Measurements from ENCODE around the gene LRRN2. TPM values are rescaled to one million over a fixed set of nuclear protein-coding genes. Genes with fewer than 3 reads are reported as not detected.

Gene LRRN2
- total RNA-seq, 1 experiment from 2014 or later: 5.3 TPM

DNA sequence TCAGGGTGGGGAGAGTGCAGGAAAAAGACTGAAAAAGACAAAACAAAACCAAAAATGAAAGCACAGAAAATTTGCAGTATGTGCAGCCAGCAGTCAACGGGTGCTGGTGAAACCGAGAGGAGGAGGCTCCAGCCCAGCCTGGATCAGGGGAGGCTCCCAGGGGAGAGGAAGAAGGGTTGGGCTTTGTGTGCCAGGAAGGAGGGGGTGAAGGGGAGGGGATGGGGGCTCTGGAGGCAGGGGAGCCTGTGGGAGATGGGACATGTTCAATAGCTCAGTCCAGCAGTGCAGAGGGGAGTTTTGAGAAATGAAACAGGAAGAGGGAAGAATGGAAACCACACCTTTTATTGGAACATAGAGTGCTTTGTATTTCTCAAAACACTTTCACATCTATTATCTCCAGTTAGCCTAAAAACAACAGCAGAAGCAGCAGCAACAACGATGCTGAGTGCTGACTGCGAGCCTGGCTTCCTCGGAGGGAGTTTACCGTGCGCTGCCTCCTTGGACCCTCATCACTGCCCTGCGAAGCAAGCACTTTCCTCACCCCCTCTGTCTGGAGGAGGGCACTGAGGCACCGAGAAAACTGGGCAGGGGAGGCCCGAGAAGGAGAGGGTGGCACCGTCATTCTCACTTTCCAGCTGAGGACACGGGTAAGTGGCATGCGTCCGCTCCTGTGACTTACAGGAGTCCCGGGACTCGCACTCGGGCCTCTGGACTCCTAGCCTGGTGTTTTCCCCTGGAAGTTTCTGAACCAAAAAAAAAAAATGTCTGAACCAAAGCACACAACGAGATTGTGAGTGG, 106.5 kb downstream of the LRRN2 start (continued):
- TF ChIP-seq SMAD4 (CRISPR knock-in tag; IDR thresholded peaks at IDR 0.05): no peak
- TF ChIP-seq, protein P1, sequence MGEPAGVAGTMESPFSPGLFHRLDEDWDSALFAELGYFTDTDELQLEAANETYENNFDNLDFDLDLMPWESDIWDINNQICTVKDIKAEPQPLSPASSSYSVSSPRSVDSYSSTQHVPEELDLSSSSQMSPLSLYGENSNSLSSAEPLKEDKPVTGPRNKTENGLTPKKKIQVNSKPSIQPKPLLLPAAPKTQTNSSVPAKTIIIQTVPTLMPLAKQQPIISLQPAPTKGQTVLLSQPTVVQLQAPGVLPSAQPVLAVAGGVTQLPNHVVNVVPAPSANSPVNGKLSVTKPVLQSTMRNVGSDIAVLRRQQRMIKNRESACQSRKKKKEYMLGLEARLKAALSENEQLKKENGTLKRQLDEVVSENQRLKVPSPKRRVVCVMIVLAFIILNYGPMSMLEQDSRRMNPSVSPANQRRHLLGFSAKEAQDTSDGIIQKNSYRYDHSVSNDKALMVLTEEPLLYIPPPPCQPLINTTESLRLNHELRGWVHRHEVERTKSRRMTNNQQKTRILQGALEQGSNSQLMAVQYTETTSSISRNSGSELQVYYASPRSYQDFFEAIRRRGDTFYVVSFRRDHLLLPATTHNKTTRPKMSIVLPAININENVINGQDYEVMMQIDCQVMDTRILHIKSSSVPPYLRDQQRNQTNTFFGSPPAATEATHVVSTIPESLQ (CRISPR knock-in tag; IDR thresholded peaks at IDR 0.05): no peak
- no peak for TF ChIP-seq ZNF423 (CRISPR knock-in tag; IDR thresholded peaks at IDR 0.05)

DNA sequence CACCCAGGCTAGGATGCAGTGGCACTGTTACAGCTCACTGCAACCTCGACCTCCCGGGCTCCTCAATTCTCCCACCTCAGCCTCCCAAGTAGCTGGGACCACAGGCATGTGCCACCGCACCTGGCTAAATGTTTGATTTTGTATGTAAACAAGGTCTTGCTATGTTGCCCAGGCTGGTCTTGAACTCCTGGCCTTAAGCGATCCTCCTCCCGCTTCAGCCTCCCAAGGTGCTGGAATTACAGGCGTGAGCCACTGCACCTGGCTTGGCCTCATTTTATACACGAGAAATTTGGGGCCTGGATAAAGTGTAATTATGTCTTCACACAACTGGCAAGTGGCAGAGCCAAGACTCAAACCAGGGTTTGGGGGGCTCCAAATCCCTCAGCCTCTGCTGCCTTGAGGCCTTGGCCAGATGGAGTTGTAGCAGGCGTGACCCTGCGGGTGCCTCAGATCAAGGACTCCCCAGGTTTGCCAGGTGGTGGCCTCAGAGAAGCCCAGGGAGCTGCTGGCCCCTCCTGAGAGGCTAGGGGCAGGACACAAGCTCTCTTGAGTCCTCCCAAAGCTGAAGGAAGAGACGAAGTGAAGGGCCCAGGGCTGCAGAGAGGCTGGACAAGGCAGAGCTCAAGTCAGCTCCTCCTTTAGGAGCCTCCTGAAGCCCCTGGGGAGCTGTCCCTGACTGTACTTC, 107.6 kb downstream of the LRRN2 start:
- H3K27ac Mint-ChIP-seq: no peak overlapping the region
- no peak for ATAC-seq
- peaks cover 27% of the 10 kb centered on the region for H3K27me3 Mint-ChIP-seq (ENCODE audit: low read depth)
- TF ChIP-seq ZNF121 (CRISPR knock-in tag; IDR thresholded peaks at IDR 0.05) (peak; percentile 94), ESRRA (CRISPR knock-in tag; IDR thresholded peaks at IDR 0.05; ENCODE audit: borderline replicate concordance) (no peak), TCF7 (CRISPR knock-in tag; IDR thresholded peaks at IDR 0.05; ENCODE audit: low read depth) (no peak)
- CTCF ChIA-PET: interaction anchor here (0.6 to 2.8 kb wide), 7 partner anchors 11 to 229 kb away, joined by 3 to 18 read pairs (median 4); no protein-coding TSS in a partner anchor
- H3K36me3 Mint-ChIP-seq: no peaks in the 10 kb centered on the region
- POLR2A ChIA-PET: no interaction called here
- H3K4me1 Mint-ChIP-seq: peaks cover 71% of the 10 kb centered on the region
- DNase-seq (ENCODE audit: low spot score): no peak
- no peak overlapping the region for H3K4me3 Mint-ChIP-seq
- no peaks in the 10 kb centered on the region for H3K9me3 Mint-ChIP-seq

DNA sequence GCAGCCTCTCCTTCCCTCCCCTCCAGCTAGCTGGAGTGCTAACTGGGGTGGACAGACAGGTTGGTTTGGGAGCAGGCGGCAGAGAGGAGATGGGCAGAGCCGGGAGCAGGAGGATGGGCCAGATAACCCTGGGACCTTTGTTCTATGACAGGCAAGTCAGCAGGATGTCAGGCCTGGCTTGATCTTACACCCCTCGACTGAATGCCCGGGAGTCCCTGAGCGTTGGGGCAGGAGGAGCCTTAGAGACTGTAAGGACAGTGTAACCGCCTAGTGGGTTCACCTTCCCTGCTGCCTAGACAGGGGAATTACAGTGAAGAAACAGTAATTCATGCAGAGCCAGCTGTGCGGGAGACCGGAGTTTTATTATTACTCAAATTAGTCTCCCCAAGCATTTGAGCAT, 109.1 kb downstream of the LRRN2 start:
- peak; percentile 43 for DNase-seq (ENCODE audit: low spot score)
- no peak overlapping the region for H3K4me3 Mint-ChIP-seq

DNA sequence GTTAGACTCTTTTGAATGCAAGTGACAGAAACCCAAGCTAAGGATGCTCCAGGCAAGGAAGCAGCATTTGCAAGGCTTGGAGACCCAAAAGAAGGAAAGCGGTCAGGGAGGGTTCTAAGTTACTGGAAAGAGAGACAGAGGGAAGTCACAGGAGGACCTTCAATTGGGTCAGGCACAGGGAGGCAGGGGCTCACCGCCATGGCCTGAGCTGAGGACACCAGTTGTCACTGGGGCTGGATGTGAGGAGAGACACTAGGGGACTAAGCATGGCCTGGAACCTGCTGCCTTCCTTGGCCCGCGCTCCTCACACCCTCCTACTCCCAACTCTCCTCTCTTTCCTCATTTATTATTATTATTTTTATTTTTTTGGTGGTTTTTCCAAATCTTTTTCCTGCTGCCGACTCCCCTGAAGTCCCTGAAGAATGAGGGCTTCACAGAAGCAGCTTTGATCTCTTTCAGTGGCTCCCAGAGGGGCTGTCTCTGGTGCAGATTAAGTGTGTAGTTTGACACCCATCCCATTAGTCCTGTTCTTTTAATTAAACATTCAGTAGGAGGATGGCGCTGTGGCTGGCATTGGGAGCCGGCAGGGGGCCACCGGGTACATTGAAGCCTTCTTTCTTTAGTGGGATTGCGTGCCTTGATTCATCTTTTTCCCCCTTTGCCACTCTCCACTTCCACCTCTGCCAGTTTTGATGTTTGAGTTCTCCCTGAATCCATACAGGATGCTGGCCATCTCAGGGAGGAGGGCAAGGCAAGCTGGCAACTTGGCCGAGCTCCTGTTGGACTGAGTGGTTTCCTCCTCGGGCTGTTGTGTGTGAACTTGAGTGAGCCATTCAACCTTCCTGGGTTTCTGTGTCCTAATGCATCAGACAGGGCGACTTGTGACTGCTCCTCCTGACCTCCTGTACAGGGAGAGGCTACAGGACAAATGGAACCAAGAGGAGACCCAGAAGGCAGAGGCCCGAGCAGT, 110.0 kb downstream of the LRRN2 start:
- POLR2A ChIA-PET: interaction anchor here (2.0 kb wide), 1 partner anchor 59 kb away, joined by 4 read pairs; the partner anchor contains the start of gene MDM4
- peaks cover 27% of the 10 kb centered on the region for H3K27me3 Mint-ChIP-seq (ENCODE audit: low read depth)
- no peak overlapping the region for H3K4me3 Mint-ChIP-seq
- 0 out of 2 replicates have a peak, but pooled peaks cover 1% of the 10 kb centered on the region for H3K9me3 Mint-ChIP-seq
- H3K27ac Mint-ChIP-seq: no peak overlapping the region
- H3K36me3 Mint-ChIP-seq: peaks cover 4% of the 10 kb centered on the region
- no peak for DNase-seq (ENCODE audit: low spot score)
- CTCF ChIA-PET: interaction anchor here (0.8 to 3.6 kb wide), 16 partner anchors 9 to 232 kb away, joined by 3 to 32 read pairs (median 4); partner anchors contain the start of gene MDM4
- H3K4me1 Mint-ChIP-seq: peaks cover 89% of the 10 kb centered on the region
- no peak for ATAC-seq
- TF ChIP-seq FOXK1 (CRISPR knock-in tag; IDR thresholded peaks at IDR 0.05) (no peak), FOXP1 (CRISPR knock-in tag; IDR thresholded peaks at IDR 0.05; ENCODE audit: borderline replicate concordance) (no peak), ZNF423 (CRISPR knock-in tag; IDR thresholded peaks at IDR 0.05) (no peak), JUN (CRISPR knock-in tag; IDR thresholded peaks at IDR 0.05) (no peak), SMAD3 (CRISPR knock-in tag; IDR thresholded peaks at IDR 0.05; ENCODE audit: borderline replicate concordance) (no peak), NFE2L1 (CRISPR knock-in tag; IDR thresholded peaks at IDR 0.05) (no peak)
- TF ChIP-seq, protein P2, sequence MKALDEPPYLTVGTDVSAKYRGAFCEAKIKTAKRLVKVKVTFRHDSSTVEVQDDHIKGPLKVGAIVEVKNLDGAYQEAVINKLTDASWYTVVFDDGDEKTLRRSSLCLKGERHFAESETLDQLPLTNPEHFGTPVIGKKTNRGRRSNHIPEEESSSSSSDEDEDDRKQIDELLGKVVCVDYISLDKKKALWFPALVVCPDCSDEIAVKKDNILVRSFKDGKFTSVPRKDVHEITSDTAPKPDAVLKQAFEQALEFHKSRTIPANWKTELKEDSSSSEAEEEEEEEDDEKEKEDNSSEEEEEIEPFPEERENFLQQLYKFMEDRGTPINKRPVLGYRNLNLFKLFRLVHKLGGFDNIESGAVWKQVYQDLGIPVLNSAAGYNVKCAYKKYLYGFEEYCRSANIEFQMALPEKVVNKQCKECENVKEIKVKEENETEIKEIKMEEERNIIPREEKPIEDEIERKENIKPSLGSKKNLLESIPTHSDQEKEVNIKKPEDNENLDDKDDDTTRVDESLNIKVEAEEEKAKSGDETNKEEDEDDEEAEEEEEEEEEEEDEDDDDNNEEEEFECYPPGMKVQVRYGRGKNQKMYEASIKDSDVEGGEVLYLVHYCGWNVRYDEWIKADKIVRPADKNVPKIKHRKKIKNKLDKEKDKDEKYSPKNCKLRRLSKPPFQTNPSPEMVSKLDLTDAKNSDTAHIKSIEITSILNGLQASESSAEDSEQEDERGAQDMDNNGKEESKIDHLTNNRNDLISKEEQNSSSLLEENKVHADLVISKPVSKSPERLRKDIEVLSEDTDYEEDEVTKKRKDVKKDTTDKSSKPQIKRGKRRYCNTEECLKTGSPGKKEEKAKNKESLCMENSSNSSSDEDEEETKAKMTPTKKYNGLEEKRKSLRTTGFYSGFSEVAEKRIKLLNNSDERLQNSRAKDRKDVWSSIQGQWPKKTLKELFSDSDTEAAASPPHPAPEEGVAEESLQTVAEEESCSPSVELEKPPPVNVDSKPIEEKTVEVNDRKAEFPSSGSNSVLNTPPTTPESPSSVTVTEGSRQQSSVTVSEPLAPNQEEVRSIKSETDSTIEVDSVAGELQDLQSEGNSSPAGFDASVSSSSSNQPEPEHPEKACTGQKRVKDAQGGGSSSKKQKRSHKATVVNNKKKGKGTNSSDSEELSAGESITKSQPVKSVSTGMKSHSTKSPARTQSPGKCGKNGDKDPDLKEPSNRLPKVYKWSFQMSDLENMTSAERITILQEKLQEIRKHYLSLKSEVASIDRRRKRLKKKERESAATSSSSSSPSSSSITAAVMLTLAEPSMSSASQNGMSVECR (CRISPR knock-in tag; IDR thresholded peaks at IDR 0.05; ENCODE audit: borderline replicate concordance): no peak
- TF ChIP-seq, protein P3, sequence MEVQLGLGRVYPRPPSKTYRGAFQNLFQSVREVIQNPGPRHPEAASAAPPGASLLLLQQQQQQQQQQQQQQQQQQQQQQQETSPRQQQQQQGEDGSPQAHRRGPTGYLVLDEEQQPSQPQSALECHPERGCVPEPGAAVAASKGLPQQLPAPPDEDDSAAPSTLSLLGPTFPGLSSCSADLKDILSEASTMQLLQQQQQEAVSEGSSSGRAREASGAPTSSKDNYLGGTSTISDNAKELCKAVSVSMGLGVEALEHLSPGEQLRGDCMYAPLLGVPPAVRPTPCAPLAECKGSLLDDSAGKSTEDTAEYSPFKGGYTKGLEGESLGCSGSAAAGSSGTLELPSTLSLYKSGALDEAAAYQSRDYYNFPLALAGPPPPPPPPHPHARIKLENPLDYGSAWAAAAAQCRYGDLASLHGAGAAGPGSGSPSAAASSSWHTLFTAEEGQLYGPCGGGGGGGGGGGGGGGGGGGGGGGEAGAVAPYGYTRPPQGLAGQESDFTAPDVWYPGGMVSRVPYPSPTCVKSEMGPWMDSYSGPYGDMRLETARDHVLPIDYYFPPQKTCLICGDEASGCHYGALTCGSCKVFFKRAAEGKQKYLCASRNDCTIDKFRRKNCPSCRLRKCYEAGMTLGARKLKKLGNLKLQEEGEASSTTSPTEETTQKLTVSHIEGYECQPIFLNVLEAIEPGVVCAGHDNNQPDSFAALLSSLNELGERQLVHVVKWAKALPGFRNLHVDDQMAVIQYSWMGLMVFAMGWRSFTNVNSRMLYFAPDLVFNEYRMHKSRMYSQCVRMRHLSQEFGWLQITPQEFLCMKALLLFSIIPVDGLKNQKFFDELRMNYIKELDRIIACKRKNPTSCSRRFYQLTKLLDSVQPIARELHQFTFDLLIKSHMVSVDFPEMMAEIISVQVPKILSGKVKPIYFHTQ (CRISPR knock-in tag; IDR thresholded peaks at IDR 0.05): no peak

More for the DNA sequence above, 109.1 kb downstream of the LRRN2 start:
- no peak for TF ChIP-seq GABPB1 (CRISPR knock-in tag; IDR thresholded peaks at IDR 0.05)
- TF ChIP-seq ZNF423 (CRISPR knock-in tag; IDR thresholded peaks at IDR 0.05): peak; percentile 88
- TF ChIP-seq EMX1 (CRISPR knock-in tag; IDR thresholded peaks at IDR 0.05): no peak
- 0 out of 2 replicates have a peak, but pooled peaks have one; percentile 20 for TF ChIP-seq ETV6 (CRISPR knock-in tag; IDR thresholded peaks at IDR 0.05)
- no peak for TF ChIP-seq ZNF671 (CRISPR knock-in tag; IDR thresholded peaks at IDR 0.05)
- no peak for TF ChIP-seq PRRX2 (CRISPR knock-in tag; IDR thresholded peaks at IDR 0.05)
- peak; percentile 65 for ATAC-seq
- H3K4me1 Mint-ChIP-seq: peaks cover 81% of the 10 kb centered on the region
- no peaks in the 10 kb centered on the region for H3K9me3 Mint-ChIP-seq
- CTCF ChIA-PET: interaction anchor here (1.0 to 3.6 kb wide), 9 partner anchors 8 to 231 kb away, joined by 3 to 32 read pairs (median 4); no protein-coding TSS in a partner anchor
- H3K36me3 Mint-ChIP-seq: no peaks in the 10 kb centered on the region
- H3K27ac Mint-ChIP-seq: 0 out of 2 replicates have a peak overlapping the region, but pooled peaks have one; percentile 14
- peaks cover 27% of the 10 kb centered on the region for H3K27me3 Mint-ChIP-seq (ENCODE audit: low read depth)
- POLR2A ChIA-PET: no interaction called here

Measured in WTC11 (cell line).